ENCODE results near the gene CCR7. TPM values are rescaled to one million over a fixed set of nuclear protein-coding genes. Genes with fewer than 3 reads are reported as not detected.

Gene CCR7
- total and polyA plus RNA-seq, 11 donors: 0.09 to 2.2 (median 0.23) TPM; not detected in 3

DNA sequence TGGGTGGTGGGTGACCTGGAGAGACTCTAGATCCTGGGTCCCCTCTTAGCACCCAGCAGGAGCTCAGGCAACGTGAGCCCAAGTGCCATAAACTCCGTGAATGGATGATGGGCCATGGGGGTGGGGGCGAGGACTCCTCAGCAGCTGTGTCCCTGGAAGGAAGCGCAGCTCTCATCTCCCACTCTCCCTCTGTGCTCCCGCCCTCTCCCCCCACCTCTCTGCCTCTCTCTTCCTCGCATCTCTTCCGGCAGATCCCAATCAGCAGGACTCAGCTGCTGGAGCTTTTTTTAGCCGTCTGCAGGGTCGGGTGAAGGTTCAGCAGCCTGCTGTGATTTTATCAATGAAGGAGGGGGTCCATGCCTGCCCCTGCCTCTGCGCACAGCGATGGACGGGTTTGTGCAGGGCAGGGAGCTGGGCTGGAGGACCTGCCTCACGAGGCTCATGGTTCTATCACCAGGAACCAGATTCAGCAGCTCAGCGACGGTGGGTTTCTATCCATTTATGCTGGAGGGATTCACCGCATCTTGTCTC lies 8.3 kb downstream of the CCR7 start:
- Histone ChIP-seq H3K9me3 (no peaks in the 10 kb centered on the region), H3K4me3 (peak overlapping the region in 10 of 12 donors; percentile 0 to 38 (median 14)), H3K27me3 (peaks cover 0 to 10% (median 0%) of the 10 kb centered on the region in 9 donors), H3K36me3 (no peaks in the 10 kb centered on the region), H3K4me1 (peaks cover 12 to 92% (median 73%) of the 10 kb centered on the region in 12 donors), H3K27ac (peak overlapping the region; percentile 47 to 92 (median 72))
- WGBS, 4 donors: 32 to 49% (median 37%) methylated on average over 14 to 16 of the region's 16 CpGs
- intact Hi-C loops (cut with DNase I): loop anchor here in 4 of 10 donors (1.0 to 5.0 kb wide), 5 partner anchors 14 to 195 kb away; partner anchors contain the start of genes GJD3 (in 1 of the 4) and IGFBP4 (in 1 of the 4)
- DNase-seq (peak in 4 of 5 donors; percentile 65 to 86 (median 73)), ATAC-seq (peak in 3 of 4 donors; percentile 26 to 65 (median 53))
- no peak for TF ChIP-seq POLR2A (IDR thresholded peaks at IDR 0.05)
- TF ChIP-seq, protein P1, sequence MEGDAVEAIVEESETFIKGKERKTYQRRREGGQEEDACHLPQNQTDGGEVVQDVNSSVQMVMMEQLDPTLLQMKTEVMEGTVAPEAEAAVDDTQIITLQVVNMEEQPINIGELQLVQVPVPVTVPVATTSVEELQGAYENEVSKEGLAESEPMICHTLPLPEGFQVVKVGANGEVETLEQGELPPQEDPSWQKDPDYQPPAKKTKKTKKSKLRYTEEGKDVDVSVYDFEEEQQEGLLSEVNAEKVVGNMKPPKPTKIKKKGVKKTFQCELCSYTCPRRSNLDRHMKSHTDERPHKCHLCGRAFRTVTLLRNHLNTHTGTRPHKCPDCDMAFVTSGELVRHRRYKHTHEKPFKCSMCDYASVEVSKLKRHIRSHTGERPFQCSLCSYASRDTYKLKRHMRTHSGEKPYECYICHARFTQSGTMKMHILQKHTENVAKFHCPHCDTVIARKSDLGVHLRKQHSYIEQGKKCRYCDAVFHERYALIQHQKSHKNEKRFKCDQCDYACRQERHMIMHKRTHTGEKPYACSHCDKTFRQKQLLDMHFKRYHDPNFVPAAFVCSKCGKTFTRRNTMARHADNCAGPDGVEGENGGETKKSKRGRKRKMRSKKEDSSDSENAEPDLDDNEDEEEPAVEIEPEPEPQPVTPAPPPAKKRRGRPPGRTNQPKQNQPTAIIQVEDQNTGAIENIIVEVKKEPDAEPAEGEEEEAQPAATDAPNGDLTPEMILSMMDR (IDR thresholded peaks at IDR 0.05): no peak

DNA sequence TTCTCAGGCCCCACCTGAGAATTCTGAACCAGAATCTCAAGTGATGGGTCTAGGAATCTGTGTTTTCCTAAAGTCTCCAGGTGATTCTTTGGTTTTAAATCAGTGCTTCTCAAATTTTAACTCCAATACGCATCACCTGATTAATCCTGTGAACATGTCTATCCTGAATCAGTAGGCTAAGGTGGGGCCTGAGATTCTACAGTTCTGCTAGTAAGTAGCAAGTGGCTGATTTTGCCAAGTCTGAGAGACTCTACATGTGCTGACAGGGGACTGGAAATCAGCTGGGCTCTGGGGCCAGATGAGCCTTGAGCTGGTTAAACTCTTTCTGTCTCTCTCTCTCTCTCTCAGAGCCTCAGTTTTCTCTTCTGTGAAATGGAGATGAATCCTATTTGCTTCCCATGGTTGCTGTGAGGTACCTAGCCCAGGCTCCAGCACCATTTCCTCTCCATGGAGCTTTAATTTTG lies 9.0 kb downstream of the CCR7 start:
- WGBS, 4 donors: 89 to 100% (median 97%) methylated on average over 1 of the region's 1 CpG
- no peak for TF ChIP-seq POLR2A (IDR thresholded peaks at IDR 0.05)
- TF ChIP-seq, protein P1 (IDR thresholded peaks at IDR 0.05): no peak
- intact Hi-C loops (cut with DNase I): loop anchor here in 3 of 10 donors (2.0 to 5.0 kb wide), 4 partner anchors 13 to 194 kb away; partner anchors contain the start of genes GJD3 (in 1 of the 3) and IGFBP4 (in 1 of the 3)
- Histone ChIP-seq H3K27ac (peak overlapping the region; percentile 5 to 92 (median 76)), H3K9me3 (no peaks in the 10 kb centered on the region), H3K4me1 (peaks cover 15 to 95% (median 76%) of the 10 kb centered on the region in 12 donors), H3K27me3 (peaks cover 0 to 7% (median 0%) of the 10 kb centered on the region in 9 donors), H3K36me3 (no peaks in the 10 kb centered on the region), H3K4me3 (peak overlapping the region in 3 of 12 donors; percentile 5 to 38 (median 12))
- DNase-seq (no peak), ATAC-seq (no peak)

DNA sequence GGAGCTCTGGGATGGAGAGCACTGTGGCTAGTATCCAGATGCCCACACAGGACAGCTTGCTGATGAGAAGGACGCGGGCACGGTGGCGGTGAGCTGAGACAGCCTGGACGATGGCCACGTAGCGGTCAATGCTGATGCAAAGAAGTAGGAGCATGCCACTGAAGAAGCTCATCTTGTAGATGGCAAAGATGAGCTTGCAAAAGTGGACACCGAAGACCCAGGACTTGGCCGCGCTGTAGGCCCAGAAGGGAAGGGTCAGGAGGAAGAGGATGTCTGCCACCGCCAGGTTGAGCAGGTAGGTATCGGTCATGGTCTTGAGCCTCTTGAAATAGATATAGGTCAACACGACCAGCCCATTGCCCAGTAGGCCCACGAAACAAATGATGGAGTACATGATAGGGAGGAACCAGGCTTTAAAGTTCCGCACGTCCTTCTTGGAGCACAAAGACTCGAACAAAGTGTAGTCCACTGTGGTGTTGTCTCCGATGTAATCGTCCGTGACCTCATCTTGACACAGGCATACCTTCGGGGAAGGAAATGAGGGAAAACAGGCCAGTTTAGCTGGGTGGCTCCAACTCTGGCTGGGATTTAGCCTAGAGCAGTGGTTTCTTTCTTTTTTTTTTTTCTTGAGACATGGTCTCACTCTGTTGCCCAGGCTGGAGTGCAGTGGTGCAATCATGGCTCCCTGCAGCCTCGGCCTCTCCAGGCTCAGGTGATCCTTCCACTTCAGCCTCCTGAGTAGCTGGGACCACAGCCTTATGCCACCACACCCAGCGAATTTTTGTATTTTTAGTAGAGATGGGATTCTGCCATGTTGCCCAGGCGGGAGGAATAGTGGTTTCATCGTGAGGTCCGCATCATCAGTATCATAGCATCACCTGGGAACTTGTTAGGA lies 9.7 kb downstream of the CCR7 start:
- WGBS, 4 donors: 86 to 94% (median 92%) methylated on average over 26 of the region's 26 CpGs
- Histone ChIP-seq H3K4me1 (peaks cover 15 to 99% (median 80%) of the 10 kb centered on the region in 12 donors), H3K27ac (peak overlapping the region in 10 of 12 donors; percentile 14 to 95 (median 84)), H3K4me3 (no peak overlapping the region), H3K9me3 (no peaks in the 10 kb centered on the region), H3K36me3 (no peaks in the 10 kb centered on the region), H3K27me3 (peaks cover 0 to under 1% (median 0%) of the 10 kb centered on the region in 9 donors)
- ATAC-seq: no peak
- TF ChIP-seq POLR2A (IDR thresholded peaks at IDR 0.05): no peak
- TF ChIP-seq, protein P1 (IDR thresholded peaks at IDR 0.05): no peak
- intact Hi-C loops (cut with DNase I): loop anchor here in 3 of 10 donors (2.0 to 5.0 kb wide), 4 partner anchors 13 to 193 kb away; partner anchors contain the start of genes GJD3 (in 1 of the 3) and IGFBP4 (in 1 of the 3)
- no peak for DNase-seq
